ENCODE measurements around the gene LTBP1.
"Not testable (repeated sequence)": the region's sequence is repeated elsewhere in the genome, so short reads cannot be mapped to it uniquely, and the experiment has no call there.

The LTBP1 gene

GRCh38 chr2:33344230-33344629 lies 397.5 kb downstream of the LTBP1 start:
- DNase-seq (ENCODE audit: low spot score) = no peak

GRCh38 chr2:33347856-33348255 lies 401.1 kb downstream of the LTBP1 start:
- no peak for DNase-seq (ENCODE audit: low spot score)

- DNase-seq (ENCODE audit: low spot score) = no peak
These were observed 403.9 kb downstream of the LTBP1 start for GRCh38 chr2:33350632-33351031.

GRCh38 chr2:33351781-33352180 lies 405.0 kb downstream of the LTBP1 start:
- no peak for DNase-seq (ENCODE audit: low spot score)

GRCh38 chr2:33354981-33355380 lies 408.2 kb downstream of the LTBP1 start:
- DNase-seq (ENCODE audit: low spot score) = peak; percentile 68

- no peak for DNase-seq (ENCODE audit: low spot score)
These were observed 412.1 kb downstream of the LTBP1 start for GRCh38 chr2:33358878-33359277.

- DNase-seq (ENCODE audit: low spot score) = no peak
These were observed 416.9 kb downstream of the LTBP1 start for GRCh38 chr2:33363325-33364298.

GRCh38 chr2:33365264-33365970 lies 418.7 kb downstream of the LTBP1 start:
- DNase-seq (ENCODE audit: low spot score) = no peak

GRCh38 chr2:33366473-33366872 lies 419.7 kb downstream of the LTBP1 start:
- peak; percentile 75 for DNase-seq (ENCODE audit: low spot score)

- not testable (repeated sequence) for DNase-seq (ENCODE audit: low spot score)
These were observed 421.8 kb downstream of the LTBP1 start for GRCh38 chr2:33368524-33368923.

GRCh38 chr2:33369191-33369590 lies 422.4 kb downstream of the LTBP1 start:
- no peak for DNase-seq (ENCODE audit: low spot score)

GRCh38 chr2:33370636-33371265 lies 424.0 kb downstream of the LTBP1 start:
- no peak for DNase-seq (ENCODE audit: low spot score)

GRCh38 chr2:33371304-33372090 lies 424.7 kb downstream of the LTBP1 start:
- DNase-seq (ENCODE audit: low spot score) = peak; percentile 26

- peak; percentile 74 for DNase-seq (ENCODE audit: low spot score)
These were observed 426.3 kb downstream of the LTBP1 start for GRCh38 chr2:33372940-33373553.

GRCh38 chr2:33373986-33374385 lies 427.2 kb downstream of the LTBP1 start:
- DNase-seq (ENCODE audit: low spot score) = no peak

GRCh38 chr2:33375054-33375453 lies 428.3 kb downstream of the LTBP1 start:
- no peak for DNase-seq (ENCODE audit: low spot score)

GRCh38 chr2:33377048-33377447 lies 430.3 kb downstream of the LTBP1 start:
- DNase-seq (ENCODE audit: low spot score) = no peak

GRCh38 chr2:33378556-33379210 lies 431.9 kb downstream of the LTBP1 start:
- peak; percentile 77 for DNase-seq (ENCODE audit: low spot score)

- no peak for DNase-seq (ENCODE audit: low spot score)
These were observed 433.4 kb downstream of the LTBP1 start for GRCh38 chr2:33380001-33380609.

GRCh38 chr2:33380719-33381118 lies 434.0 kb downstream of the LTBP1 start:
- DNase-seq (ENCODE audit: low spot score) = no peak

All from Ammon's horn (tissue), 1 donor.